ENCODE results near the gene SLC26A9.

Gene SLC26A9, protein sequence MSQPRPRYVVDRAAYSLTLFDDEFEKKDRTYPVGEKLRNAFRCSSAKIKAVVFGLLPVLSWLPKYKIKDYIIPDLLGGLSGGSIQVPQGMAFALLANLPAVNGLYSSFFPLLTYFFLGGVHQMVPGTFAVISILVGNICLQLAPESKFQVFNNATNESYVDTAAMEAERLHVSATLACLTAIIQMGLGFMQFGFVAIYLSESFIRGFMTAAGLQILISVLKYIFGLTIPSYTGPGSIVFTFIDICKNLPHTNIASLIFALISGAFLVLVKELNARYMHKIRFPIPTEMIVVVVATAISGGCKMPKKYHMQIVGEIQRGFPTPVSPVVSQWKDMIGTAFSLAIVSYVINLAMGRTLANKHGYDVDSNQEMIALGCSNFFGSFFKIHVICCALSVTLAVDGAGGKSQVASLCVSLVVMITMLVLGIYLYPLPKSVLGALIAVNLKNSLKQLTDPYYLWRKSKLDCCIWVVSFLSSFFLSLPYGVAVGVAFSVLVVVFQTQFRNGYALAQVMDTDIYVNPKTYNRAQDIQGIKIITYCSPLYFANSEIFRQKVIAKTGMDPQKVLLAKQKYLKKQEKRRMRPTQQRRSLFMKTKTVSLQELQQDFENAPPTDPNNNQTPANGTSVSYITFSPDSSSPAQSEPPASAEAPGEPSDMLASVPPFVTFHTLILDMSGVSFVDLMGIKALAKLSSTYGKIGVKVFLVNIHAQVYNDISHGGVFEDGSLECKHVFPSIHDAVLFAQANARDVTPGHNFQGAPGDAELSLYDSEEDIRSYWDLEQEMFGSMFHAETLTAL

DNA sequence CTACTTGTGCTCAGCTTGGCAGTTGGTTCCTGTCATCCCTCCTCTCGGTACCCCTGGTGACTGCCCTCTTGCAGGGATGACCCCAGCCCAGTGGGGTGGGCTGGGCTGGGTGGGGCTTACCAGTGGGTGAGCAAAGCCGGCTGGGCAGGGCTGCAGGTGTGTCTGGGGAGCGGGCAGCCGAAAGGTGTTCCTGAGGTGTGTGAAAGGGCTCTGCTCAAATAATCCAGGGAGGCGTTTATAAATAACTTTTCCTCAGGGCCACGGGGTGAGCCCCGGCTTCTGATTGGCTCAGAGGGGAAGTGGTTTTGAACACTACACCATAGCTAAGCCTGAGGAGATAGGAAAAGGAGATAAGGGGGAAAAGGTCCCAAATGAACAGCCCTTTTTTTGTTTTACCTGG is at the start of gene SLC26A9:
SLC26A9 (minus strand) TSS at position 212 of the 400 bp plus-strand sequence. CDS start 7,636 bp downstream, outside the sequence.
- no peak for DNase-seq (ENCODE audit: low read depth)
- H3K4me3 ChIP-seq (ENCODE audit: low read depth, low read length): no peak within 1 kb of the TSS
- no peak for TF ChIP-seq CTCF (IDR thresholded peaks at IDR 0.05; ENCODE audit: low read depth, low read length, missing control alignments)

- TF ChIP-seq CTCF (IDR thresholded peaks at IDR 0.05; ENCODE audit: low read depth, low read length, missing control alignments): no peak
- DNase-seq (ENCODE audit: low read depth): no peak
- no peak overlapping the region for H3K4me3 ChIP-seq (ENCODE audit: low read depth, low read length)
These were observed 49.1 kb upstream of the SLC26A9 start for GRCh38 chr1:205992218-205992882.

DNA sequence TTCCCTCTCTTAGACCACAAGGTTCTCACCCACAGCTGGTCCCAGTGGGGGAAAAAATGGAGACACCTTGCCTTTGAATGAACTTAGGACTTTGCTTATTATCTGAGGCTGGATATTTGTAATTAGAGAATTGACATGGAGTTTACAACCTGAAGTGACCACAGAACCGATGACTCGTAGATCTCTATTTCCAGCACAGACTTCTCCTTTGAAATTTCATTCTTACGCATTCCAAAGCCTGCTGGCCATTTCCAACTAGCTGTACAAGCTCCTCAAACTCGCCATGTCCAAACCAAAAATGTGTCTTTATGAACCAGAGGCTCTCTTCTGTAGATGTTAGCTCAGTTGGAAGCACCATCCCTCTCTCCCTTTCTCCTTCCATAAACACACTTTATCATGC is 48.0 kb upstream of the SLC26A9 start:
- no peak for DNase-seq (ENCODE audit: low read depth)
- no peak overlapping the region for H3K4me3 ChIP-seq (ENCODE audit: low read depth, low read length)
- no peak for TF ChIP-seq CTCF (IDR thresholded peaks at IDR 0.05; ENCODE audit: low read depth, low read length, missing control alignments)

DNA sequence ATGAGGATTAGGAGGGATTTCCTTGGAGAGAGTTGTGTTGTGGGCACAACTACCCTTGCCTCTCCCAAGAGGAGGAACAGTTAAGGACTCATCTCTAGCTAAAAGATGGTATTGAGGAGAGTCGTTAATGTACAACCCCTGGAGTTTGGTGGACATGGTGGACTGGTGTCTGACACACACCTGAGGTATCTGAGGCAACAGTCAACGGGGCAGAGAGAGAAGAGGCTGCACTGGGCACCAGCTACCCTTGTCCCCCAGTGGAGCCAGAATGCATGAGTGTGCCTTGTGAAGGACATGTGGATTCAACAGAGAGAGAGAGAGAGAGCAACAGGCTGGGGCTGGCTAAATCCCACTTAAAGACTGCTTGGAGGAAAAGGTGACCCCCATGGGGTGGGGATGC is 47.0 kb upstream of the SLC26A9 start:
- no peak for DNase-seq (ENCODE audit: low read depth)
- no peak overlapping the region for H3K4me3 ChIP-seq (ENCODE audit: low read depth, low read length)
- no peak for TF ChIP-seq CTCF (IDR thresholded peaks at IDR 0.05; ENCODE audit: low read depth, low read length, missing control alignments)

- no peak for TF ChIP-seq CTCF (IDR thresholded peaks at IDR 0.05; ENCODE audit: low read depth, low read length, missing control alignments)
- no peak for DNase-seq (ENCODE audit: low read depth)
These were observed 46.5 kb upstream of the SLC26A9 start for GRCh38 chr1:205989786-205990185.

GRCh38 chr1:205988585-205988995 is 45.3 kb upstream of the SLC26A9 start:
- DNase-seq (ENCODE audit: low read depth): no peak

More at GRCh38 chr1:205989786-205990185, 46.5 kb upstream of the SLC26A9 start:
- no peak overlapping the region for H3K4me3 ChIP-seq (ENCODE audit: low read depth, low read length)

More at GRCh38 chr1:205988585-205988995, 45.3 kb upstream of the SLC26A9 start:
- H3K4me3 ChIP-seq (ENCODE audit: low read depth, low read length): no peak overlapping the region
- TF ChIP-seq CTCF (IDR thresholded peaks at IDR 0.05; ENCODE audit: low read depth, low read length, missing control alignments): no peak

Data from GM12864 (cell line).